H1 (cell line): ENCODE data around the gene FGD5. TPM values are rescaled to one million over a fixed set of nuclear protein-coding genes. Genes with fewer than 3 reads are reported as not detected.

Experiments
- CTCF ChIA-PET: fragments of 300-600 bp; sonication (Branson Sonifier 250); formaldehyde crosslinking; loops from one replicate; lab custom pipeline; 2021; ENCODE audit not compliant: partially characterized antibody; lab: Charles Lee
- POLR2A ChIA-PET: fragments of 300-600 bp; sonication (Branson Sonifier 250); formaldehyde crosslinking; loops from one replicate; lab custom pipeline; 2021; ENCODE audit warnings: inconsistent platforms; ENCODE audit not compliant: partially characterized antibody; lab: Charles Lee
- DNase-seq, 2 experiments: peaks; one replicate each; pipeline versions ENCODE4 v3.0.0 to v3.0.0-alpha.2; 2010 to 2022; ENCODE audit warnings: low spot score in 2 of 2, low read depth in 1 of 2, mixed read lengths in 1 of 2
- FAIRE-seq: peaks from 2 replicates; lab custom pipeline; 2011; peaks lifted over from hg19 to GRCh38; lab: Jason Lieb, UNC
- H2AFZ ChIP-seq: 2 replicates; pipeline ENCODE4 v1.8.1; 2012; ENCODE audit warnings: low read length, inconsistent platforms
- H2AK5ac ChIP-seq: 2 replicates; pipeline ENCODE4 v1.6.1; 2013; ENCODE audit warnings: low read depth, low read length
- H2BK120ac ChIP-seq: replicated peaks from 2 replicates; pipeline ENCODE3; 2013; ENCODE audit warnings: low read depth, low read length, inconsistent platforms
- H2BK12ac ChIP-seq: 2 replicates; pipeline ENCODE4 v1.6.1; 2013; ENCODE audit warnings: low read depth, low read length
- H2BK15ac ChIP-seq: 2 replicates; pipeline ENCODE4 v1.6.1; 2013; ENCODE audit warnings: low read length
- H2BK20ac ChIP-seq: 2 replicates; pipeline ENCODE4 v1.6.1; 2013; ENCODE audit warnings: low read length
- H2BK5ac ChIP-seq: 2 replicates; pipeline ENCODE4 v1.6.1; 2013; ENCODE audit warnings: low read depth, low read length
- H3K14ac ChIP-seq: 2 replicates; pipeline ENCODE4 v1.6.1; 2013; ENCODE audit warnings: inconsistent platforms; ENCODE audit not compliant: insufficient read length
- H3K18ac ChIP-seq: 2 replicates; pipeline ENCODE4 v1.6.1; 2013; ENCODE audit warnings: low read length; ENCODE audit errors: extremely low read depth
- H3K23ac ChIP-seq: 2 replicates; pipeline ENCODE4 v1.6.1; 2013; ENCODE audit warnings: inconsistent platforms; ENCODE audit not compliant: insufficient read length
- H3K23me2 ChIP-seq: 2 replicates; pipeline ENCODE4 v1.6.1; 2013; ENCODE audit warnings: low read depth, low read length
- H3K27ac ChIP-seq: 2 replicates; pipeline ENCODE4 v1.6.1; 2011; ENCODE audit warnings: low read depth, low read length, inconsistent platforms
- H3K27me3 ChIP-seq, 4 experiments: replicated peaks in 1 of 4; 1 replicate in 1 of 4; 2 replicates in 3 of 4; pipeline versions ENCODE4 v1.6.1 to v1.8.1; 2011 to 2013; ENCODE audit warnings: low read length in 3 of 4, mild to moderate bottlenecking in 3 of 4, inconsistent platforms in 2 of 4, mixed read lengths in 2 of 4, moderate library complexity in 1 of 4; ENCODE audit not compliant: control insufficient read depth in 3 of 4, insufficient read depth in 3 of 4; ENCODE audit errors: extremely low read depth in 1 of 4
- H3K36me3 ChIP-seq, 4 experiments: 2 replicates each; pipeline versions ENCODE4 v1.6.1 to v1.8.1; 2011 to 2013; ENCODE audit warnings: mild to moderate bottlenecking in 4 of 4, low read length in 3 of 4, moderate library complexity in 2 of 4, control low read depth in 1 of 4, inconsistent platforms in 1 of 4; ENCODE audit not compliant: insufficient read depth in 4 of 4, control insufficient read depth in 2 of 4
- H3K4ac ChIP-seq: replicated peaks from 2 replicates; pipeline ENCODE3; 2013; ENCODE audit warnings: low read length, low read depth, mixed read lengths, inconsistent platforms; ENCODE audit not compliant: insufficient read length
- H3K4me1 ChIP-seq, 4 experiments: replicated peaks in 1 of 4; 1 replicate in 1 of 4; 2 replicates in 3 of 4; pipeline versions ENCODE4 v1.6.1 to v1.8.1; 2011 to 2013; ENCODE audit warnings: low read length in 3 of 4, inconsistent platforms in 2 of 4, mixed read lengths in 1 of 4; ENCODE audit not compliant: insufficient read depth in 4 of 4, control insufficient read depth in 3 of 4
- H3K4me2 ChIP-seq, 2 experiments: 2 replicates each; pipeline versions ENCODE4 v1.6.1 to v1.8.1; 2011 to 2013; ENCODE audit warnings: low read depth in 2 of 2, low read length in 2 of 2, control low read depth in 1 of 2, inconsistent platforms in 1 of 2, mild to moderate bottlenecking in 1 of 2; ENCODE audit not compliant: insufficient read depth in 1 of 2
- H3K4me3 ChIP-seq, 4 experiments: fragments of 200-600, 300-600 bp in 1 of 4; sonication (generic), shearing (Covaris generic), sonication (Bioruptor Twin) in 1 of 4; 2 replicates each; pipeline versions ENCODE4 v1.5.1 to v1.8.1; 2011 to 2016; ENCODE audit warnings: low read length in 4 of 4, low read depth in 3 of 4, control low read depth in 2 of 4, inconsistent platforms in 2 of 4, mild to moderate bottlenecking in 2 of 4, mixed read lengths in 1 of 4, moderate library complexity in 1 of 4; ENCODE audit not compliant: insufficient read depth in 2 of 4; ENCODE audit errors: extremely low read depth in 1 of 4
- H3K56ac ChIP-seq: replicated peaks from 2 replicates; pipeline ENCODE3; 2013; ENCODE audit warnings: low read depth, mild to moderate bottlenecking, mixed read lengths, low read length, inconsistent platforms; ENCODE audit not compliant: insufficient read length
- H3K79me1 ChIP-seq: 2 replicates; pipeline ENCODE4 v1.6.1; 2013; ENCODE audit warnings: low read depth, low read length, control low read depth
- H3K79me2 ChIP-seq, 2 experiments: 2 replicates each; pipeline versions ENCODE4 v1.6.1 to v1.8.1; 2012 to 2013; ENCODE audit warnings: low read length in 2 of 2, mild to moderate bottlenecking in 2 of 2, inconsistent platforms in 1 of 2; ENCODE audit not compliant: insufficient read depth in 2 of 2, control insufficient read depth in 1 of 2
- H3K9ac ChIP-seq, 4 experiments: replicated peaks in 1 of 4; 1 replicate in 1 of 4; 2 replicates in 3 of 4; pipeline versions ENCODE4 v1.6.1 to v1.8.1; 2011 to 2013; ENCODE audit warnings: low read depth in 3 of 4, low read length in 3 of 4, control low read depth in 2 of 4, mild to moderate bottlenecking in 2 of 4, moderate library complexity in 2 of 4, inconsistent platforms in 1 of 4; ENCODE audit errors: extremely low read depth in 1 of 4
- H3K9me3 ChIP-seq, 2 experiments: 2 replicates each; pipeline versions ENCODE4 v1.6.1 to v1.8.1; 2012 to 2013; ENCODE audit warnings: mild to moderate bottlenecking in 2 of 2, moderate library complexity in 2 of 2, control low read depth in 1 of 2, inconsistent platforms in 1 of 2, low read depth in 1 of 2, low read length in 1 of 2, mixed read lengths in 1 of 2; ENCODE audit not compliant: insufficient read depth in 2 of 2
- H4K20me1 ChIP-seq, 2 experiments: replicated peaks in 1 of 2; 2 replicates each; pipeline versions ENCODE3 to v1.8.1; 2011 to 2013; ENCODE audit warnings: inconsistent platforms in 2 of 2, low read length in 2 of 2, mild to moderate bottlenecking in 1 of 2; ENCODE audit not compliant: insufficient read depth in 2 of 2, control insufficient read depth in 1 of 2
- H4K5ac ChIP-seq: 2 replicates; pipeline ENCODE4 v1.6.1; 2013; ENCODE audit warnings: low read length, low read depth, mixed read lengths, inconsistent platforms; ENCODE audit not compliant: insufficient read length
- H4K8ac ChIP-seq: 2 replicates; pipeline ENCODE4 v1.8.0; 2013; ENCODE audit warnings: mild to moderate bottlenecking, moderate library complexity, low read length, inconsistent platforms; ENCODE audit not compliant: insufficient read depth; ENCODE audit errors: extremely low read depth
- H4K91ac ChIP-seq: replicated peaks from 2 replicates; pipeline ENCODE3; 2013; ENCODE audit warnings: low read length, mixed read lengths, inconsistent platforms; ENCODE audit not compliant: insufficient read length
- KDM1A ChIP-seq: fragments of 200-600, 300-600 bp; sonication (generic); IDR thresholded peaks from 2 replicates; pipeline ENCODE4 v1.7.1; 2016; ENCODE audit warnings: mild to moderate bottlenecking, low read length, borderline replicate concordance
- KDM5A ChIP-seq: fragments of 200-600 bp; IDR thresholded peaks from 2 replicates; pipeline ENCODE4 v1.7.1; 2012; ENCODE audit warnings: mild to moderate bottlenecking, low read length, inconsistent platforms, mixed read lengths
- SIN3A ChIP-seq, 2 experiments: IDR thresholded peaks in 1 of 2; conservative IDR thresholded peaks in 1 of 2; 2 replicates each; pipeline ENCODE4 v1.6.1; 2011 to 2012; ENCODE audit warnings: low read length in 2 of 2, improper control_type of control experiment in 1 of 2, low read depth in 1 of 2, mild to moderate bottlenecking in 1 of 2
- TAF1 ChIP-seq: IDR thresholded peaks from 2 replicates; pipeline ENCODE4 v1.6.1; 2011; ENCODE audit warnings: mild to moderate bottlenecking, low read depth, low read length
- TBP ChIP-seq: IDR thresholded peaks from 2 replicates; pipeline ENCODE4 v1.6.1; 2011; ENCODE audit warnings: low read depth, low read length, improper control_type of control experiment
- WGBS, 2 experiments: shearing (Covaris generic) in 1 of 2; methylation state at CpG; one replicate each; pipeline versions ENCODE4 v1.1.6 to v1.1.7; 2013 to 2015; ENCODE audit warnings: low lambda C conversion rate in 2 of 2, mixed read lengths in 2 of 2, inconsistent platforms in 1 of 2, low coverage in 1 of 2, missing lambda C conversion rate in 1 of 2; ENCODE audit not compliant: insufficient replicate concordance in 2 of 2, insufficient coverage in 1 of 2, insufficient read length in 1 of 2; ENCODE audit errors: extremely low coverage in 1 of 2, missing lambda C conversion rate in 1 of 2; 5-methylcytosine and 5-hydroxymethylcytosine counted together
- polyA plus RNA-seq, 7 experiments: library from polyadenylated mRNA; depleted of rRNA in 3 of 7; stranded (reverse) in 5 of 7; unstranded in 2 of 7; fragments of >200 nt in 5 of 7; fragments of 200-250 nt in 2 of 7; gene quantifications; 1 replicate in 5 of 7; 2 replicates in 1 of 7; 4 replicates in 1 of 7; pipeline versions ENCODE4 v1.2.1 to v1.2.3, GENCODE V29; 2011 to 2013; ENCODE audit warnings: missing spikeins in 2 of 7, mixed read lengths in 2 of 7
- total RNA-seq: library from RNA; stranded (reverse); fragmentation: NEBNext Ultra II Directional; extraction: Animal tissue kit (Norgen Biotek cat#: 25700); gene quantifications from 2 replicates; pipeline ENCODE4 v1.2.1, GENCODE V29; 2021
- TF ChIP-seq, protein P1 (sequence below): IDR thresholded peaks from 2 replicates; pipeline ENCODE4 v1.6.1; 2012; ENCODE audit warnings: inconsistent platforms
- TF ChIP-seq, protein P2 (sequence below): IDR thresholded peaks from 2 replicates; pipeline ENCODE4 v1.6.1; 2012; ENCODE audit warnings: inconsistent platforms

FGD5 gene
- total and polyA plus RNA-seq, 2 of the 8 experiments (the other 6 are each of a cell fraction or from before 2014, with no cell fraction given) = 4.7 to 14.3 TPM

DNA sequence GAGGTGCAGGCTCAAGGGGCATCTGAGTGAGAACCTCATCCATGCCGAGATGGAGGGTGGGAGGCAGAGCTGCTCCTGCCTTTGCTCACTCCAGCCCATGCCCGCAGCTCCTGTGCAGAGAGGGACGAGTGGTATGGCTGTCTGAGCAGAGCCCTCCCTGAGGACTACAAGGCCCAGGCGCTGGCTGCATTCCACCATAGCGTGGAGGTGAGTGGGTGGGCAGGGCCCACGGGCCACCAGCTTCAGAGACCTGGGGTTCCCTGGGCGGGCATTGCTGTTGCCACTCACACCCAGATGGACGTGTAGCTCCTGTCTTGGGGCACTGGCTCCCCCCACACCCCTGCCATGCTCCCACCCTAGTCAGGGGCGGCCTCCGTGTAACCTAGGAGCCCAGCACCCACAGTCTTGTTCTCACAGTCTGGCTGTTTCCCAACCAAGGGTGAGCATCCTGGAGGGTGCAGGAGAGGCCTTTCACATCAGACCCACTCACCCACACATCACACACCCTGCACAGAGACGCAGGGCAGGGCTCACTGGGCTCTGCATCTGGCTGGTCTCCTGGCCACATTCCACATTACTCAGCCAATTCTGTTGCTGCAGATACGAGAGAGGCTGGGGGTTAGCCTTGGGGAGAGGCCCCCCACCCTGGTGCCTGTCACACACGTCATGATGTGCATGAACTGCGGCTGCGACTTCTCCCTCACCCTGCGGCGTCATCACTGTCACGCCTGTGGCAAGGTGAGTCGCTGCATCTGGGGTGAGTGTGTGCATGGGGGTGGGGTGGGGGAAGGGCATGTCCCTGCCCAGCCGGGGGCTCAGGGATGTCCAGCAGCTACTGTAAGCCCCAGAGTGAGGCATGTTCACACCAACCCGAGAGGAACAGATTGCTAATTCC, 103.3 kb downstream of the FGD5 start:
- TF ChIP-seq, protein P1, sequence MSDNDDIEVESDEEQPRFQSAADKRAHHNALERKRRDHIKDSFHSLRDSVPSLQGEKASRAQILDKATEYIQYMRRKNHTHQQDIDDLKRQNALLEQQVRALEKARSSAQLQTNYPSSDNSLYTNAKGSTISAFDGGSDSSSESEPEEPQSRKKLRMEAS = no peak
- TF ChIP-seq, protein P2, sequence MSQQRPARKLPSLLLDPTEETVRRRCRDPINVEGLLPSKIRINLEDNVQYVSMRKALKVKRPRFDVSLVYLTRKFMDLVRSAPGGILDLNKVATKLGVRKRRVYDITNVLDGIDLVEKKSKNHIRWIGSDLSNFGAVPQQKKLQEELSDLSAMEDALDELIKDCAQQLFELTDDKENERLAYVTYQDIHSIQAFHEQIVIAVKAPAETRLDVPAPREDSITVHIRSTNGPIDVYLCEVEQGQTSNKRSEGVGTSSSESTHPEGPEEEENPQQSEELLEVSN = no peak
- no peak for TF ChIP-seq KDM1A
- no peak for TF ChIP-seq TAF1
- no peak for TF ChIP-seq SIN3A (conservative IDR thresholded peaks at IDR 0.05 in 1 of 2, IDR thresholded peaks at IDR 0.05 in 1 of 2; ENCODE audit: low read depth in 1 of 2, low read length in 2 of 2)
- no peak for TF ChIP-seq TBP
- no peak for TF ChIP-seq KDM5A
- H2BK12ac ChIP-seq = no peak overlapping the region
- H2AFZ ChIP-seq = no peak overlapping the region
- 86% methylated on average over 20 of the region's 21 CpGs; no CpG with 5 or more reads in 1 of the 2 experiments for WGBS, 2 experiments
- FAIRE-seq (no peak), DNase-seq (no peak)
- H4K5ac ChIP-seq = no peak overlapping the region
- H3K9me3 ChIP-seq = no peaks in the 10 kb centered on the region
- no peak overlapping the region for H3K4me3 ChIP-seq
- H3K4me1 ChIP-seq = peaks cover 0 to 9% (median 1%) of the 10 kb centered on the region in 4 experiments; a peak in 4 of 7 replicates
- no peak overlapping the region for H3K23ac ChIP-seq
- peaks cover 0 to 2% of the 10 kb centered on the region in 2 experiments for H4K20me1 ChIP-seq
- no peak overlapping the region for H3K18ac ChIP-seq
- H4K91ac ChIP-seq = no peak overlapping the region
- no peaks in the 10 kb centered on the region for H3K23me2 ChIP-seq
- no peak overlapping the region for H3K27ac ChIP-seq
- H3K4ac ChIP-seq = no peak overlapping the region
- no peaks in the 10 kb centered on the region for H3K36me3 ChIP-seq
- no peak overlapping the region for H2AK5ac ChIP-seq
- ChIA-PET POLR2A (interaction anchor here (0.6 kb wide), 1 partner anchor 25 kb away, joined by 4 read pairs; no protein-coding TSS in a partner anchor), CTCF (interaction anchor here (0.6 to 21.0 kb wide), 55 partner anchors 11 to 416 kb away, joined by 3 to 337 read pairs (median 4); partner anchors contain the start of gene C3orf20)
- H3K9ac ChIP-seq = no peak overlapping the region
- H3K56ac ChIP-seq = no peak overlapping the region
- no peak overlapping the region for H2BK5ac ChIP-seq
- no peak overlapping the region for H4K8ac ChIP-seq
- H2BK15ac ChIP-seq = no peak overlapping the region
- no peak overlapping the region for H2BK120ac ChIP-seq
- H3K79me2 ChIP-seq = no peaks in the 10 kb centered on the region
- H3K27me3 ChIP-seq = no peaks in the 10 kb centered on the region
- no peak overlapping the region for H3K4me2 ChIP-seq
- H3K14ac ChIP-seq = no peak overlapping the region
- H3K79me1 ChIP-seq = no peaks in the 10 kb centered on the region
- no peak overlapping the region for H2BK20ac ChIP-seq
